SKM-1 (cell line): ENCODE data around the gene GRID2.

Experiments used
- DNase-seq: peaks from one replicate; lab custom pipeline; 2025; ENCODE audit not compliant: unreplicated experiment; lab: John Stamatoyannopoulos, UW

Gene GRID2

GRCh38 chr4:93373893-93374860 is 1070.4 kb downstream of the GRID2 start:
- no peak for DNase-seq

GRCh38 chr4:93384241-93384640 is 1080.5 kb downstream of the GRID2 start:
- DNase-seq = no peak

DNA sequence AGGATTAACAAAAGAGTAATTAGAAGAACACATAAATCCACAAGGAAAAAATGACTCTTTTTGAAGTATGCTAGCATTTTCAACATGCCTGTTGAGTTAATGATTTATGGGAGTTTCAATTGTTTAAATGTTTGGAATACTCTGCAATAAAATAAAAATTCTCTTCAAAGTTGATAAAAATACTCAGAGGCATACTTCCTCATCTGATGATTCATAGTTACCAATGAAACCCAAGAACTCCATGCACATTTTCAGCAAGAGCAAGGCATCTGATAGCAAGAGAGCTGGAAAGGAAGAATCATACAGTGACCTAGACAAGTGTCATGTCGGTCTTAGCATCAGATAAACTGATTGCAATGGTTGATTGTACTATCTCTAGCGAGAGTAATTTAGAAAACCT is 1081.1 kb downstream of the GRID2 start:
- DNase-seq = no peak

DNA sequence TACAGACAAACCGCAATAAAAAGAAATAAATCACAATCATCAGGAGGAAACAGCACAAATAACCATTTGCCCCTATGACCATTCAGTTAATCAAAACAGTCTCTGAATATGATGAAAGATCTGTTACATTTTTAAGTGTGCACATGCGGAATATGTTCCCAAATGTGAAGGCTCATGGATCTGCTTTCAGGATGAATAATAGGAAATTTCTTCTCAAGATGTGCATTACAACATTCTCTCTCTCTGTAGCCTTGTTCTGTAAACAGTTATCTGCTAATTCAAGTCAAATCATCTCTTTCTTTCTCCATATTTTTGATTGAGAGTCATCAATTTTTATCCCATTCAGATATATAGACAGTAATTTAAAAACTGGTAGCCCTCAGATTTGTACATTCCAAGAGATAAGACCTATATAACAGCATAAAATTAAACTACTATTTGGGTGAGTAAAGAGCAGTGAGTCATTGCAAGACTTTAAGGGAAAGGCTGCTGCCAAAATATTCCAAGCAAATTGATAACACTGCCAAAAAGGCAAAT is 1090.8 kb downstream of the GRID2 start:
- no peak for DNase-seq

DNA sequence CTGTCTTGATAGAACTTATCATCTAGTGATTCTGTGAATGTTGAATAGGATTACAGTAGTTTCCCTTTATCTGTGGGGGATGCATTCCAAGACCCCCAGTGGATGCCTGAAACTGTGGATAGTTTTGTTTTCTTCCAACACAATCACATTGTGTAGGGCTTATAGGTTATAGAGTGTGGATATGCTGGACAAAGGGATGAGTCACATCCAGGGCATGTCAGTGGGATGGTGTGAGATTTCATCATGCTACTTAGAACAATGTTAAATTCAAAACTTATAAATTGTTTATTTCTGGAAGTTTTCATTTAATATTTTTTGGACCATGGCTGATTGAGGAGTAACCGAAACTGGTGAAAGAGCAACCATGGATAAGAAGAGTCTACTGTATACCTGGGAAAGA is 1092.5 kb downstream of the GRID2 start:
- DNase-seq = no peak

GRCh38 chr4:93403571-93403970 is 1099.8 kb downstream of the GRID2 start:
- DNase-seq = no peak

DNA sequence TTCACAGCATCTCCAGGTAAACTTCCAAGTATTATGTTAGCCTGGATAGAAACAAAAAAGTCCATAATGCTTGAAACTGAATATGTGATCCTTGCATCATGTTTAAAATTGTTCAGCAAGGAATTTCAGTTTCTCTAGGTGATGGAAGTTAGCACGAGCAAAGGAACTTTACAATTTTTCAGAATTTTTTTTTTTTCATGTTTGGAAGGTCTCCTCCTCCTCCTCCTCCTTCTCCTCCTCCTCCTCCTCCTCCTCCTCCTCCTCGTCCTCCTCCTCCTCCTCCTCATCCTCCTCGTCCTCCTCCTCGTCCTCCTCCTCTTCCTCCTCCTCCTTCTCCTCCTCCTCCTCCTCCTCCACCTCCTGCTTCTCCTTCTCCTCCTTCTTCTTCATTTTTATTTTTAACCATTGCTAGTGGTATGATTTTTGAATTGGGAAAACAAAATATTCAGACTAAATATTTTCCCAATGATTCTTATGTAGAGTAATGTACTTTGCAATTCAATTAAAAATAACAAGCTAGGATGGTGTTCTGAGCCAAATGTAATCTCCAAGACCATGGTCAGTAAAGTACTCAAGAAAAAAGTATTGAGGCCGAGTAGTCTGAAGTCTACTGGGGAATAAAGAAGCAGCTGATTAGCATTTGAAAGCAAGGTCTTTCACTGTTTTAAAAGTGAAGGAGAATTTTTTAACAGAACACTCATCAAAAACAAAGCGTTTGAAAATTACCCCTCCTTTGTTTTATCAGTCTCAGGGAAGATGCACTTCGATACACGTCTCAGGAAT is 1103.9 kb downstream of the GRID2 start:
- no peak for DNase-seq

DNA sequence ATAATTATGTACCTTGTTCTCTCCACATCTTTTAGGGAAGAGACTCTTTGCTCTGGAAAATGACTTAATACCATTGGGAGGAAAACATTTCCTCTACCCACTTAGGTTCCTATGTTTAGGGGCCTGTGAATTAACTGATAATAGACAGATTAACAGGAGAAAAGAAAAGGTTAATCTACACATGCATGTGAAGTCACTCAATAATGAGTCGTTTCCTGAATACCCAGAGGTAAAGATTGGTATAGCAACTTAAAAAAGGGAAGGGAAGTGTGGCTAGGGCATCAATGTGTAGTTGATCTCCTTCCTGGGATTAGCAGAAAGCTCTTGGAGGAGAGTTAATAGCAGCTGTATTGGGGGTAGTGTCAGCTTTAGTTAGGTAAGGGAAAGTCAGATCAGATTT is 1105.3 kb downstream of the GRID2 start:
- no peak for DNase-seq

- no peak for DNase-seq
Observed at GRCh38 chr4:93414041-93414550, 1110.3 kb downstream of the GRID2 start.

- no peak for DNase-seq
Observed at GRCh38 chr4:93416344-93417128, 1112.8 kb downstream of the GRID2 start.

GRCh38 chr4:93431371-93431770 is 1127.6 kb downstream of the GRID2 start:
- no peak for DNase-seq

- DNase-seq = no peak
Observed at GRCh38 chr4:93433840-93434239, 1130.1 kb downstream of the GRID2 start.

GRCh38 chr4:93436000-93436626 is 1132.3 kb downstream of the GRID2 start:
- DNase-seq = no peak

DNA sequence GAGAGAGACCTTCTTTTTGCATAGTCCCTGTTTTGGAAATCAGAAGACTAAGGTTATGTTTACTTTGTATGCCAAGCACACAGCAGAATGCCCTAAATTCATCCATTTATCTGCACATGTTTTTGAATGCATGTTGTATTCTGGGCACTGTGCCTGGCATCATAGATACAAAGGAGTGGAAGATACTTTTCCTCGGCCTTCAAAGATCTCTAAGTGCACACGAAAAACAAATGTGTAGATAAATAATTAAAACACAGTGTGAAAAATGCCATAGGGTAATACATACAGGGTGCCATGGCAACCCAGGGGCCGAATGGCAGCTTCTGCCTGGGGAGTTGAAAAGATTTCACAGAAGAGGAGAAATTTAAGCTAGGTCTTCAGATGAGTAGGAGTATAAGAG is 1134.2 kb downstream of the GRID2 start:
- DNase-seq = no peak

DNA sequence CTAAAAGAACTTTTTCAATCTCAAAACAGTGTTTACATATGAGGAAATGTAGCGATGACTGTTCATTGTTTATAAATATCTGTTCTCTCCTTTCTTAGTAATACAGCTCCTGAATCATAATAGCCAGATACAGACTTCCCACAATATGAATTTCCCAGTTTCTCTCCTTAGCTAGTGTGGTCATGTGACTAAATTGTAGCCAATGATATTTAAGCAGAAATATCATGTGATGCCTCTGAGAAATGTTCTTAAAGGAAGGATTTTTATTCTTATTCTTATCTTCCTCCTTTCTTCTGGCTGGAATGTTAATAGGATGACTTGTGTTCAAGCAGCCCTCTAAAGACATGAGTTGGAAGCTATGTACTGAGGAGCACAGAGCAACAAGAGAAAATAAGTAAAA is 1141.1 kb downstream of the GRID2 start:
- no peak for DNase-seq

GRCh38 chr4:93446038-93446437 is 1142.3 kb downstream of the GRID2 start:
- DNase-seq = no peak

DNA sequence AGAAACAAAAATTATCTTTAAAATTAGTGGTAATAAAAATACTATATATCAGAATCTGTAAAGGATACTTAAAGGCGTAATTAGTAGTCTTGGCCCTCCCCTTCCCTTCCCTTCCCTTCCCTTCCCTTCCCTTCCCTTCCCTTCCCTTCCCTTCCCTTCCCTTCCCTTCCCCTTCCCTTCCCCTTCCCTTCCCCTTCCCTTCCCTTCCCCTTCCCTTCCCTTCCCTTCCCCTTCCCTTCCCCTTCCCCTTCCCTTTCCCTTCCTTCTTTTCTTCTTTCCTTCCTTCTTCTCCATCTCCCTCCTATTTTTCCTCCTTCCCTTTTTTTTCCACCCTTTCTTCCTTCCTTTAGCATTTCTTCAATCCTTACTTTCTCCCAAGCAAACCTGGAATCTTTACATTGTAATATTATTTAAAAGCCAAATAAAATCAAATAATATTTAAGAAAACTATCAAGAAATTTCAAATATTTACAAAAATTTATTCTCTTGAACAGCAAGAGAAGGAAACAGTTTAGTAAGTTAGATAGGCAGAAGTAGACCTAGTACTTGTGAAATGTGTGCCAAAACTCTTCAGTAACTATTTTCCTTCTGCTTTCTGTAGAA is 1145.0 kb downstream of the GRID2 start:
- no peak for DNase-seq

DNA sequence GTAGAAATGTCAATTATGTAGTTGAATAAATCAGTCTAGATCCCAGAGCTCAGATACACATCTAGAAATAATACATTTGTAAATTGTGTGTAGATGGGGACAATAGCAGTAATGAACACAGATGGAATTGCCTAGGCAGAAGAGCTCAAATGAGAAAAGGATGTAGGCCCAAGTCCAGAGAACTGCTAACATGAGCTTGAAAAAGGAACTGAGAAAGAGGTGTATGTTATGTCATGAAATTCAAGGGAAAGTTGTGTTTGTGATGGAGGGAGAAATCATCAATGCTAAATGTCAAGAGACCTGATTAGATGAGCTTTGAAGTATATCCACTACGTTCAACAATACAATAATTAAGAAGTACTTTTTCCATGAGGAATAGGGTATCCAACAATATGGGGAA is 1148.2 kb downstream of the GRID2 start:
- DNase-seq = no peak

DNA sequence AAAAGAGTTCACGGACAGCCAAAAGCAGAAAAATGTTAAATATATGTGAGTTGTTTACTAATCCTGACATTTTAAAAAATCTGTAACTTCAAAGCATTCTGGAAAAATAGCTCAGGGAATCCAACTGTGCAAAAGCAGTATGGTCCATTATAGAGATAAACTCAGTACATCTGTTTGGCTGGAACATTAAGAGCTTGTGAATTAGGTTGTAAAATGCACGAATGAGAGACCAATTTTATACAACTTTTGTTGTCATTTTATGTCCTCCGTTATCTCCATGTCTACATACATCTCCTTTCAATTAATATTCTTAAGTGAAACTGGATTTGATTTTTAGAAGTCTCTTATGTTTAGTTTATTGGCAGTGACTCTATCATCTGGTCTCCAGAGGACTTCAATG is 1157.8 kb downstream of the GRID2 start:
- DNase-seq = no peak

GRCh38 chr4:93466446-93466845 is 1162.7 kb downstream of the GRID2 start:
- DNase-seq = no peak
